ENCODE results near the gene MAPK14. TPM values are rescaled to one million over a fixed set of nuclear protein-coding genes. Genes with fewer than 3 reads are reported as not detected.

The MAPK14 gene
- 23.0 to 27.0 TPM (median 25.4 TPM) in 5 replicates for total RNA-seq (2022; extraction: Qiagen RNA extraction; ENCODE audit: low read depth)

DNA sequence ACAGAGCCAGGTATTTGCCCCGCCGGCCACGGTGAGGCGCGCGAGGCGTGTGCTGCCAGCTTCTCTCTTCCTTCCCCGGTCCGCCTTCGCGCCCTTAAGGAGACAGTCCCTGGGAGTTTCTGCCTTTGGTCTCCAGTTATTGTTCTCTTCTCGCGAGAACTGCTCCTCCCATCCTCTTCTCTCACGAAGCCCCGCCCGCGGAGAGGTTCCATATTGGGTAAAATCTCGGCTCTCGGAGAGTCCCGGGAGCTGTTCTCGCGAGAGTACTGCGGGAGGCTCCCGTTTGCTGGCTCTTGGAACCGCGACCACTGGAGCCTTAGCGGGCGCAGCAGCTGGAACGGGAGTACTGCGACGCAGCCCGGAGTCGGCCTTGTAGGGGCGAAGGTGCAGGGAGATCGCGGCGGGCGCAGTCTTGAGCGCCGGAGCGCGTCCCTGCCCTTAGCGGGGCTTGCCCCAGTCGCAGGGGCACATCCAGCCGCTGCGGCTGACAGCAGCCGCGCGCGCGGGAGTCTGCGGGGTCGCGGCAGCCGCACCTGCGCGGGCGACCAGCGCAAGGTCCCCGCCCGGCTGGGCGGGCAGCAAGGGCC is at the start of gene MAPK14:
Gene MAPK14 (plus strand): TSS at position 308 of the 587 bp plus-strand sequence. CDS start 350 bp downstream, outside the sequence.

GRCh38 chr6:36023996-36024795 is 3.4 kb upstream of the MAPK14 start, which contains the start of gene SLC26A8:
Gene SLC26A8 (minus strand): TSS chr6:36024641. CDS start chr6:36019707, 4,934 bp downstream.

DNA sequence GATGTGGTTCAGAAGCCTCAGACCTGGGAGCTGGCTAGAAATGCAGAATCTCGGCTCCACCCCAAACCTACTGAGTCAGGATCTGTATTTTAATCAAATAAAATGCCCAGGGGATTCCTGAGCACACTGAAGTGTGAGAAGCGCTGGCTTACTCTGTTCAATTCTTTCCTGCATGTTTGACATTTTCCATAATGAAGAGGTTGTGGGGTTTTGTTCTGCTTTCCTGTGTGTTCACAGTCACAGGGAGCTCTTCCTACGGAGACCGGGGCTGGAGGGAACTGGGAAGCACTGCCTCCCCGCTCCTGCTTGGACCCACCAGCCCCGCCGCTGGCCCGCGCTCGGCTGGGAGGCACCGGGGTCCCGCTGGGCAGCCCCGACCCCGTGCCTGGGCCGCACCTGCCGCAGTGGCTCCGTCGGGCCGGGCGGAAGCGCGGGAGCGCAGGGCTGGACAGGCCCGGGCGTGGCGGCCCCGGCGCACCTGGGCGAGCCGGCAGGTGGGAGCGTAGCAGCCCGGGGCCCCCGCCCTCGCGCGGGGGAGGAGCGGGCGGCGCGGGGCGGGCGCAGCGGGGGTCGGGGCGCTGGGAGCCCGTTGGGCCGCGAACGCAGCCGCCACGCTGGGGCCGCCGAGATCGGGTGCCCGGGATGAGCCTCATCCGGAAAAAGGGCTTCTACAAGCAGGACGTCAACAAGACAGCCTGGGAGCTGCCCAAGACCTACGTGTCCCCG is 102.5 kb downstream of the MAPK14 start, which contains the start of gene MAPK13:
Gene MAPK13 (plus strand): TSS at position 573 of the 726 bp plus-strand sequence. CDS start 70 bp downstream, at position 643.

Other genes with a start within 250 kb of the MAPK14 start
- gene CLPSL1, start 246.8 kb upstream of the MAPK14 start, total RNA-seq (2022; extraction: Qiagen RNA extraction; ENCODE audit: low read depth), result not detected in 5 replicates
- not detected in 5 replicates for gene CLPS, start 230.5 kb upstream of the MAPK14 start, total RNA-seq (2022; extraction: Qiagen RNA extraction; ENCODE audit: low read depth)
- 0.13 to 0.22 TPM (median 0.16 TPM) in 3 of 5 replicates, not detected in the others for gene LHFPL5, start 222.5 kb upstream of the MAPK14 start, total RNA-seq (2022; extraction: Qiagen RNA extraction; ENCODE audit: low read depth)
- 29.1 to 48.1 TPM (median 32.5 TPM) in 5 replicates for gene SRPK1, start 106.7 kb upstream of the MAPK14 start, total RNA-seq (2022; extraction: Qiagen RNA extraction; ENCODE audit: low read depth)
- not detected in 5 replicates for gene SLC26A8, start 3.2 kb upstream of the MAPK14 start, total RNA-seq (2022; extraction: Qiagen RNA extraction; ENCODE audit: low read depth)
- gene MAPK13, start 102.7 kb downstream of the MAPK14 start, total RNA-seq (2022; extraction: Qiagen RNA extraction; ENCODE audit: low read depth), result 0.84 to 2.0 TPM (median 1.1 TPM) in 5 replicates
- gene BRPF3, start 168.9 kb downstream of the MAPK14 start, total RNA-seq (2022; extraction: Qiagen RNA extraction; ENCODE audit: low read depth), result 11.1 to 12.9 TPM (median 11.8 TPM) in 5 replicates
- 0.05 TPM in 1 of 5 replicates, not detected in the others for gene PNPLA1, start 242.3 kb downstream of the MAPK14 start, total RNA-seq (2022; extraction: Qiagen RNA extraction; ENCODE audit: low read depth)

Measured in A549 treated with CpdA at 1 μM for 4 hours (cell line).